ENCODE results near the gene GPRC5A.

The GPRC5A gene

GRCh38 chr12:12909995-12910420, 18.6 kb downstream of the GPRC5A start:
- no peak for DNase-seq (ENCODE audit: low read depth, low spot score)
- H3K4me3 ChIP-seq (ENCODE audit: low read depth, low read length) = no peak overlapping the region
- TF ChIP-seq CTCF (IDR thresholded peaks at IDR 0.05; ENCODE audit: insufficient read depth, low read length, missing control alignments) = no peak
- CTCF ChIA-PET = interaction anchor here (0.7 to 1.7 kb wide), 6 partner anchors 10 to 325 kb away, joined by 3 to 4 read pairs (median 3); no protein-coding TSS in a partner anchor
- POLR2A ChIA-PET = no interaction called here

GRCh38 chr12:12912711-12913110, 21.3 kb downstream of the GPRC5A start:
- CTCF ChIA-PET = interaction anchor here (1.3 to 7.7 kb wide), 5 partner anchors 63 to 343 kb away, joined by 3 to 173 read pairs (median 47); no protein-coding TSS in a partner anchor
- H3K4me3 ChIP-seq (ENCODE audit: low read depth, low read length) = no peak overlapping the region
- no peak for TF ChIP-seq CTCF (IDR thresholded peaks at IDR 0.05; ENCODE audit: insufficient read depth, low read length, missing control alignments)
- no peak for DNase-seq (ENCODE audit: low read depth, low spot score)
- POLR2A ChIA-PET = no interaction called here

- TF ChIP-seq CTCF (IDR thresholded peaks at IDR 0.05; ENCODE audit: insufficient read depth, low read length, missing control alignments) = no peak
- CTCF ChIA-PET = interaction anchor here (0.8 to 7.7 kb wide), 53 partner anchors 10 to 1252 kb away, joined by 3 to 173 read pairs (median 5); partner anchors contain the start of gene GPRC5A
- no peak overlapping the region for H3K4me3 ChIP-seq (ENCODE audit: low read depth, low read length)
- DNase-seq (ENCODE audit: low read depth, low spot score) = no peak
- POLR2A ChIA-PET = no interaction called here
These were observed 24.3 kb downstream of the GPRC5A start for GRCh38 chr12:12915656-12916055.

GRCh38 chr12:12916135-12916944, 25.0 kb downstream of the GPRC5A start:
- no peak overlapping the region for H3K4me3 ChIP-seq (ENCODE audit: low read depth, low read length)
- peak; percentile 97 for TF ChIP-seq CTCF (IDR thresholded peaks at IDR 0.05; ENCODE audit: insufficient read depth, low read length, missing control alignments)
- ChIA-PET CTCF (interaction anchor here (0.6 to 7.7 kb wide), 64 partner anchors 10 to 1251 kb away, joined by 3 to 173 read pairs (median 5); partner anchors contain the start of gene GPRC5A), POLR2A (interaction anchor here (0.7 kb wide), 1 partner anchor 257 kb away, joined by 3 read pairs; no protein-coding TSS in a partner anchor)
- no peak for DNase-seq (ENCODE audit: low read depth, low spot score)

- no peak overlapping the region for H3K4me3 ChIP-seq (ENCODE audit: low read depth, low read length)
- ChIA-PET POLR2A (no interaction called here), CTCF (interaction anchor here (1.0 to 7.7 kb wide), 13 partner anchors 12 to 1250 kb away, joined by 3 to 173 read pairs (median 12); no protein-coding TSS in a partner anchor)
These were observed 26.2 kb downstream of the GPRC5A start for GRCh38 chr12:12917517-12917916.

More at GRCh38 chr12:12917517-12917916, 26.2 kb downstream of the GPRC5A start:
- DNase-seq (ENCODE audit: low read depth, low spot score) = no peak
- no peak for TF ChIP-seq CTCF (IDR thresholded peaks at IDR 0.05; ENCODE audit: insufficient read depth, low read length, missing control alignments)

Data from AG04449 (cell line).